GM18858 (cell line): Measurements from ENCODE around the gene CHST11.
A peak's percentile ranks its signal among the peaks of the same experiment; 100 is the strongest.

Experiments used
- ATAC-seq: cut with Tn5 transposase; IDR thresholded peaks from one replicate; pipeline ENCODE4 v1.9.1; 2021; ENCODE audit not compliant: unreplicated experiment

CHST11 gene

GRCh38 chr12:104648756-104649155, 192.0 kb downstream of the CHST11 start:
- no peak for ATAC-seq

GRCh38 chr12:104649217-104649824, 192.6 kb downstream of the CHST11 start:
- no peak for ATAC-seq

GRCh38 chr12:104649921-104650320, 193.2 kb downstream of the CHST11 start:
- no peak for ATAC-seq

GRCh38 chr12:104650541-104650940, 193.8 kb downstream of the CHST11 start:
- ATAC-seq, result no peak

- ATAC-seq, result no peak
These were observed 195.1 kb downstream of the CHST11 start for GRCh38 chr12:104651811-104652210.

GRCh38 chr12:104652358-104652757, 195.6 kb downstream of the CHST11 start:
- ATAC-seq, result no peak

- no peak for ATAC-seq
These were observed 196.2 kb downstream of the CHST11 start for GRCh38 chr12:104652910-104653309.

- ATAC-seq, result no peak
These were observed 197.2 kb downstream of the CHST11 start for GRCh38 chr12:104653730-104654664.

GRCh38 chr12:104654665-104655609, 198.2 kb downstream of the CHST11 start:
- no peak for ATAC-seq

- no peak for ATAC-seq
These were observed 199.6 kb downstream of the CHST11 start for GRCh38 chr12:104656383-104656782.

GRCh38 chr12:104656921-104657320, 200.2 kb downstream of the CHST11 start:
- ATAC-seq, result no peak

GRCh38 chr12:104657726-104658484, 201.2 kb downstream of the CHST11 start:
- peak; percentile 57 for ATAC-seq

GRCh38 chr12:104659058-104659457, 202.3 kb downstream of the CHST11 start:
- no peak for ATAC-seq

GRCh38 chr12:104662203-104662602, 205.5 kb downstream of the CHST11 start:
- no peak for ATAC-seq

- ATAC-seq, result no peak
These were observed 206.2 kb downstream of the CHST11 start for GRCh38 chr12:104662908-104663307.

GRCh38 chr12:104664351-104664750, 207.6 kb downstream of the CHST11 start:
- no peak for ATAC-seq

- ATAC-seq, result no peak
These were observed 208.5 kb downstream of the CHST11 start for GRCh38 chr12:104665296-104665695.

- ATAC-seq, result no peak
These were observed 210.4 kb downstream of the CHST11 start for GRCh38 chr12:104667139-104667538.

- no peak for ATAC-seq
These were observed 211.5 kb downstream of the CHST11 start for GRCh38 chr12:104668274-104668718.

- no peak for ATAC-seq
These were observed 212.5 kb downstream of the CHST11 start for GRCh38 chr12:104669089-104669721.
